H1 (cell line): ENCODE results near the gene TFR2. TPM values are rescaled to one million over a fixed set of nuclear protein-coding genes. Genes with fewer than 3 reads are reported as not detected.

Experiments used
- CTCF ChIA-PET: fragments of 300-600 bp; sonication (Branson Sonifier 250); formaldehyde crosslinking; loops from one replicate; lab custom pipeline; 2021; ENCODE audit not compliant: partially characterized antibody; lab: Charles Lee
- POLR2A ChIA-PET: fragments of 300-600 bp; sonication (Branson Sonifier 250); formaldehyde crosslinking; loops from one replicate; lab custom pipeline; 2021; ENCODE audit warnings: inconsistent platforms; ENCODE audit not compliant: partially characterized antibody; lab: Charles Lee
- DNase-seq, 2 experiments: peaks; one replicate each; pipeline versions ENCODE4 v3.0.0 to v3.0.0-alpha.2; 2010 to 2022; ENCODE audit warnings: low spot score in 2 of 2, low read depth in 1 of 2, mixed read lengths in 1 of 2
- FAIRE-seq: peaks from 2 replicates; lab custom pipeline; 2011; peaks lifted over from hg19 to GRCh38; lab: Jason Lieb, UNC
- H2AFZ ChIP-seq: 2 replicates; pipeline ENCODE4 v1.8.1; 2012; ENCODE audit warnings: low read length, inconsistent platforms
- H2AK5ac ChIP-seq: 2 replicates; pipeline ENCODE4 v1.6.1; 2013; ENCODE audit warnings: low read depth, low read length
- H2BK120ac ChIP-seq: replicated peaks from 2 replicates; pipeline ENCODE3; 2013; ENCODE audit warnings: low read depth, low read length, inconsistent platforms
- H2BK12ac ChIP-seq: 2 replicates; pipeline ENCODE4 v1.6.1; 2013; ENCODE audit warnings: low read depth, low read length
- H2BK15ac ChIP-seq: 2 replicates; pipeline ENCODE4 v1.6.1; 2013; ENCODE audit warnings: low read length
- H2BK20ac ChIP-seq: 2 replicates; pipeline ENCODE4 v1.6.1; 2013; ENCODE audit warnings: low read length
- H2BK5ac ChIP-seq: 2 replicates; pipeline ENCODE4 v1.6.1; 2013; ENCODE audit warnings: low read depth, low read length
- H3K14ac ChIP-seq: 2 replicates; pipeline ENCODE4 v1.6.1; 2013; ENCODE audit warnings: inconsistent platforms; ENCODE audit not compliant: insufficient read length
- H3K18ac ChIP-seq: 2 replicates; pipeline ENCODE4 v1.6.1; 2013; ENCODE audit warnings: low read length; ENCODE audit errors: extremely low read depth
- H3K23ac ChIP-seq: 2 replicates; pipeline ENCODE4 v1.6.1; 2013; ENCODE audit warnings: inconsistent platforms; ENCODE audit not compliant: insufficient read length
- H3K23me2 ChIP-seq: 2 replicates; pipeline ENCODE4 v1.6.1; 2013; ENCODE audit warnings: low read depth, low read length
- H3K27ac ChIP-seq: 2 replicates; pipeline ENCODE4 v1.6.1; 2011; ENCODE audit warnings: low read depth, low read length, inconsistent platforms
- H3K27me3 ChIP-seq, 4 experiments: replicated peaks in 1 of 4; 1 replicate in 1 of 4; 2 replicates in 3 of 4; pipeline versions ENCODE4 v1.6.1 to v1.8.1; 2011 to 2013; ENCODE audit warnings: low read length in 3 of 4, mild to moderate bottlenecking in 3 of 4, inconsistent platforms in 2 of 4, mixed read lengths in 2 of 4, moderate library complexity in 1 of 4; ENCODE audit not compliant: control insufficient read depth in 3 of 4, insufficient read depth in 3 of 4; ENCODE audit errors: extremely low read depth in 1 of 4
- H3K36me3 ChIP-seq, 4 experiments: 2 replicates each; pipeline versions ENCODE4 v1.6.1 to v1.8.1; 2011 to 2013; ENCODE audit warnings: mild to moderate bottlenecking in 4 of 4, low read length in 3 of 4, moderate library complexity in 2 of 4, control low read depth in 1 of 4, inconsistent platforms in 1 of 4; ENCODE audit not compliant: insufficient read depth in 4 of 4, control insufficient read depth in 2 of 4
- H3K4ac ChIP-seq: replicated peaks from 2 replicates; pipeline ENCODE3; 2013; ENCODE audit warnings: low read length, low read depth, mixed read lengths, inconsistent platforms; ENCODE audit not compliant: insufficient read length
- H3K4me1 ChIP-seq, 4 experiments: replicated peaks in 1 of 4; 1 replicate in 1 of 4; 2 replicates in 3 of 4; pipeline versions ENCODE4 v1.6.1 to v1.8.1; 2011 to 2013; ENCODE audit warnings: low read length in 3 of 4, inconsistent platforms in 2 of 4, mixed read lengths in 1 of 4; ENCODE audit not compliant: insufficient read depth in 4 of 4, control insufficient read depth in 3 of 4
- H3K4me2 ChIP-seq, 2 experiments: 2 replicates each; pipeline versions ENCODE4 v1.6.1 to v1.8.1; 2011 to 2013; ENCODE audit warnings: low read depth in 2 of 2, low read length in 2 of 2, control low read depth in 1 of 2, inconsistent platforms in 1 of 2, mild to moderate bottlenecking in 1 of 2; ENCODE audit not compliant: insufficient read depth in 1 of 2
- H3K4me3 ChIP-seq, 4 experiments: fragments of 200-600, 300-600 bp in 1 of 4; sonication (generic), shearing (Covaris generic), sonication (Bioruptor Twin) in 1 of 4; 2 replicates each; pipeline versions ENCODE4 v1.5.1 to v1.8.1; 2011 to 2016; ENCODE audit warnings: low read length in 4 of 4, low read depth in 3 of 4, control low read depth in 2 of 4, inconsistent platforms in 2 of 4, mild to moderate bottlenecking in 2 of 4, mixed read lengths in 1 of 4, moderate library complexity in 1 of 4; ENCODE audit not compliant: insufficient read depth in 2 of 4; ENCODE audit errors: extremely low read depth in 1 of 4
- H3K56ac ChIP-seq: replicated peaks from 2 replicates; pipeline ENCODE3; 2013; ENCODE audit warnings: low read depth, mild to moderate bottlenecking, mixed read lengths, low read length, inconsistent platforms; ENCODE audit not compliant: insufficient read length
- H3K79me1 ChIP-seq: 2 replicates; pipeline ENCODE4 v1.6.1; 2013; ENCODE audit warnings: low read depth, low read length, control low read depth
- H3K79me2 ChIP-seq, 2 experiments: 2 replicates each; pipeline versions ENCODE4 v1.6.1 to v1.8.1; 2012 to 2013; ENCODE audit warnings: low read length in 2 of 2, mild to moderate bottlenecking in 2 of 2, inconsistent platforms in 1 of 2; ENCODE audit not compliant: insufficient read depth in 2 of 2, control insufficient read depth in 1 of 2
- H3K9ac ChIP-seq, 4 experiments: replicated peaks in 1 of 4; 1 replicate in 1 of 4; 2 replicates in 3 of 4; pipeline versions ENCODE4 v1.6.1 to v1.8.1; 2011 to 2013; ENCODE audit warnings: low read depth in 3 of 4, low read length in 3 of 4, control low read depth in 2 of 4, mild to moderate bottlenecking in 2 of 4, moderate library complexity in 2 of 4, inconsistent platforms in 1 of 4; ENCODE audit errors: extremely low read depth in 1 of 4
- H3K9me3 ChIP-seq, 2 experiments: 2 replicates each; pipeline versions ENCODE4 v1.6.1 to v1.8.1; 2012 to 2013; ENCODE audit warnings: mild to moderate bottlenecking in 2 of 2, moderate library complexity in 2 of 2, control low read depth in 1 of 2, inconsistent platforms in 1 of 2, low read depth in 1 of 2, low read length in 1 of 2, mixed read lengths in 1 of 2; ENCODE audit not compliant: insufficient read depth in 2 of 2
- H4K20me1 ChIP-seq, 2 experiments: replicated peaks in 1 of 2; 2 replicates each; pipeline versions ENCODE3 to v1.8.1; 2011 to 2013; ENCODE audit warnings: inconsistent platforms in 2 of 2, low read length in 2 of 2, mild to moderate bottlenecking in 1 of 2; ENCODE audit not compliant: insufficient read depth in 2 of 2, control insufficient read depth in 1 of 2
- H4K5ac ChIP-seq: 2 replicates; pipeline ENCODE4 v1.6.1; 2013; ENCODE audit warnings: low read length, low read depth, mixed read lengths, inconsistent platforms; ENCODE audit not compliant: insufficient read length
- H4K8ac ChIP-seq: 2 replicates; pipeline ENCODE4 v1.8.0; 2013; ENCODE audit warnings: mild to moderate bottlenecking, moderate library complexity, low read length, inconsistent platforms; ENCODE audit not compliant: insufficient read depth; ENCODE audit errors: extremely low read depth
- H4K91ac ChIP-seq: replicated peaks from 2 replicates; pipeline ENCODE3; 2013; ENCODE audit warnings: low read length, mixed read lengths, inconsistent platforms; ENCODE audit not compliant: insufficient read length
- CTCF ChIP-seq, 3 experiments: IDR thresholded peaks; 1 replicate in 2 of 3; 2 replicates in 1 of 3; pipeline versions ENCODE4 v1.5.1 to v1.6.1; 2011; ENCODE audit warnings: low read length in 3 of 3, mild to moderate bottlenecking in 3 of 3, inconsistent platforms in 2 of 3, low read depth in 1 of 3, moderate library complexity in 1 of 3; ENCODE audit not compliant: insufficient read depth in 1 of 3; ENCODE audit errors: control extremely low read depth in 1 of 3
- GTF2F1 ChIP-seq: IDR thresholded peaks from 2 replicates; pipeline ENCODE4 v1.6.1; 2012; ENCODE audit warnings: low read depth, low read length, improper control_type of control experiment, borderline replicate concordance
- WGBS, 2 experiments: shearing (Covaris generic) in 1 of 2; methylation state at CpG; one replicate each; pipeline versions ENCODE4 v1.1.6 to v1.1.7; 2013 to 2015; ENCODE audit warnings: low lambda C conversion rate in 2 of 2, mixed read lengths in 2 of 2, inconsistent platforms in 1 of 2, low coverage in 1 of 2, missing lambda C conversion rate in 1 of 2; ENCODE audit not compliant: insufficient replicate concordance in 2 of 2, insufficient coverage in 1 of 2, insufficient read length in 1 of 2; ENCODE audit errors: extremely low coverage in 1 of 2, missing lambda C conversion rate in 1 of 2; 5-methylcytosine and 5-hydroxymethylcytosine counted together
- polyA plus RNA-seq, 7 experiments: library from polyadenylated mRNA; depleted of rRNA in 3 of 7; stranded (reverse) in 5 of 7; unstranded in 2 of 7; fragments of >200 nt in 5 of 7; fragments of 200-250 nt in 2 of 7; gene quantifications; 1 replicate in 5 of 7; 2 replicates in 1 of 7; 4 replicates in 1 of 7; pipeline versions ENCODE4 v1.2.1 to v1.2.3, GENCODE V29; 2011 to 2013; ENCODE audit warnings: missing spikeins in 2 of 7, mixed read lengths in 2 of 7
- total RNA-seq: library from RNA; stranded (reverse); fragmentation: NEBNext Ultra II Directional; extraction: Animal tissue kit (Norgen Biotek cat#: 25700); gene quantifications from 2 replicates; pipeline ENCODE4 v1.2.1, GENCODE V29; 2021

TFR2 gene
- total and polyA plus RNA-seq, 2 of the 8 experiments (the other 6 are each of a cell fraction or from before 2014, with no cell fraction given), result 4.6 to 5.7 TPM

- Histone ChIP-seq H3K18ac (peak overlapping the region; percentile 48; the same call in 1 of the 2 replicates), H3K79me2 (no peaks in the 10 kb centered on the region), H2BK20ac (peak overlapping the region; percentile 86; the same call in 1 of the 2 replicates), H4K20me1 (peaks cover 0 to 8% of the 10 kb centered on the region in 2 experiments), H3K27ac (no peak overlapping the region), H2AFZ (no peak overlapping the region), H2BK12ac (peak overlapping the region; percentile 92; the same call in 1 of the 2 replicates), H3K23ac (no peak overlapping the region), H3K9me3 (no peaks in the 10 kb centered on the region), H3K36me3 (peaks cover 0 to 18% (median 8%) of the 10 kb centered on the region in 4 experiments; a peak in 5 of 8 replicates), H2BK15ac (peak overlapping the region; percentile 88; the same call in 1 of the 2 replicates), H3K79me1 (peaks cover 4% of the 10 kb centered on the region; the same call in 1 of the 2 replicates), H2BK120ac (no peak overlapping the region), H3K27me3 (peaks cover 0 to 4% (median under 1%) of the 10 kb centered on the region in 4 experiments; a peak in 1 of 7 replicates), H2AK5ac (peak overlapping the region; percentile 39; the same call in 1 of the 2 replicates), H3K4me1 (peaks cover 0 to 38% (median 24%) of the 10 kb centered on the region in 4 experiments; a peak in 6 of 7 replicates), H3K56ac (no peak overlapping the region), H2BK5ac (peak overlapping the region; percentile 12; the same call in 1 of the 2 replicates), H3K4me2 (peak overlapping the region in 1 of 2 experiments; percentile 74; a peak in 2 of 4 replicates), H4K8ac (no peak overlapping the region; the same call in 1 of the 2 replicates), H4K91ac (no peak overlapping the region), H3K9ac (no peak overlapping the region), H3K23me2 (peaks cover 8% of the 10 kb centered on the region; the same call in 1 of the 2 replicates), H3K4ac (no peak overlapping the region), H3K14ac (peak overlapping the region; percentile 19), H4K5ac (peak overlapping the region; percentile 7), H3K4me3 (peak overlapping the region in 1 of 4 experiments; percentile 26; a peak in 2 of 8 replicates)
- 95% methylated on average over 13 of the region's 20 CpGs; no CpG with 5 or more reads in 1 of the 2 experiments for WGBS, 2 experiments
- POLR2A ChIA-PET, result interaction anchor here (0.5 to 4.8 kb wide), 9 partner anchors 8 to 228 kb away, joined by 3 to 83 read pairs (median 4); partner anchors contain the start of genes FBXO24, LRCH4, MEPCE and PCOLCE
- DNase-seq, result peak in 1 of 2 experiments; percentile 52
- CTCF ChIA-PET, result interaction anchor here (0.5 to 4.8 kb wide), 12 partner anchors 11 to 104 kb away, joined by 3 to 53 read pairs (median 4); partner anchors contain the start of genes FBXO24 and LRCH4
- peak in 1 of 3 experiments; percentile 26; a peak in 1 of 4 replicates for TF ChIP-seq CTCF (IDR thresholded peaks at IDR 0.05; ENCODE audit: control extremely low read depth in 1 of 3, insufficient read depth in 1 of 3, low read depth in 1 of 3, low read length in 3 of 3)
- TF ChIP-seq GTF2F1, result no peak
- FAIRE-seq, result no peak
Observed at GRCh38 chr7:100572281-100572948, 68.9 kb downstream of the TFR2 start.
